ENCODE data around the gene SP7.
A peak's percentile ranks its signal among the peaks of the same experiment; 100 is the strongest.
"Not testable (repeated sequence)": the region's sequence is repeated elsewhere in the genome, so short reads cannot be mapped to it uniquely, and the experiment has no call there.

SP7 gene

GRCh38 chr12:53376747-53377146, 40.6 kb upstream of the SP7 start:
- no peaks in the 10 kb centered on the region for H3K27me3 ChIP-seq (ENCODE audit: control insufficient read depth in 5 of 5, insufficient read depth in 4 of 5, low read length in 5 of 5)
- H3K4me3 ChIP-seq (ENCODE audit: low read depth in 1 of 5, low read length in 5 of 5), result no peak overlapping the region
- H3K36me3 ChIP-seq (ENCODE audit: control insufficient read depth in 5 of 5, insufficient read depth in 5 of 5, low read length in 5 of 5), result peaks cover 0 to 3% (median 0%) of the 10 kb centered on the region in 5 donors

GRCh38 chr12:53374277-53374676, 38.1 kb upstream of the SP7 start:
- not testable (repeated sequence) for H3K36me3 ChIP-seq (ENCODE audit: control insufficient read depth in 5 of 5, insufficient read depth in 5 of 5, low read length in 5 of 5); H3K4me3 ChIP-seq (ENCODE audit: low read depth in 1 of 5, low read length in 5 of 5); H3K9me3 ChIP-seq (ENCODE audit: control insufficient read depth in 5 of 5, low read length in 5 of 5); H3K27me3 ChIP-seq (ENCODE audit: control insufficient read depth in 5 of 5, insufficient read depth in 4 of 5, low read length in 5 of 5); H3K9ac ChIP-seq (ENCODE audit: low read length in 5 of 5)
- peak overlapping the region; percentile 32 for H3K27ac ChIP-seq (ENCODE audit: low read depth, low read length)
- H3K4me1 ChIP-seq (ENCODE audit: control insufficient read depth in 5 of 5, insufficient read depth in 5 of 5, low read length in 5 of 5), result peaks cover 12 to 39% (median 29%) of the 10 kb centered on the region in 5 donors

More at GRCh38 chr12:53376747-53377146, 40.6 kb upstream of the SP7 start:
- peaks cover 16 to 32% (median 25%) of the 10 kb centered on the region in 5 donors for H3K4me1 ChIP-seq (ENCODE audit: control insufficient read depth in 5 of 5, insufficient read depth in 5 of 5, low read length in 5 of 5)
- peak overlapping the region; percentile 30 for H3K27ac ChIP-seq (ENCODE audit: low read depth, low read length)
- H3K9me3 ChIP-seq (ENCODE audit: control insufficient read depth in 5 of 5, low read length in 5 of 5), result no peaks in the 10 kb centered on the region
- no peak overlapping the region for H3K9ac ChIP-seq (ENCODE audit: low read length in 5 of 5)

- Histone ChIP-seq H3K9ac (ENCODE audit: low read length in 5 of 5) (peak overlapping the region in 2 of 5 donors; percentile 25 to 63), H3K4me1 (ENCODE audit: control insufficient read depth in 5 of 5, insufficient read depth in 5 of 5, low read length in 5 of 5) (peaks cover 11 to 37% (median 25%) of the 10 kb centered on the region in 5 donors), H3K27ac (ENCODE audit: low read depth, low read length) (peak overlapping the region; percentile 32)
- not testable (repeated sequence) for H3K27me3 ChIP-seq (ENCODE audit: control insufficient read depth in 5 of 5, insufficient read depth in 4 of 5, low read length in 5 of 5); H3K4me3 ChIP-seq (ENCODE audit: low read depth in 1 of 5, low read length in 5 of 5); H3K36me3 ChIP-seq (ENCODE audit: control insufficient read depth in 5 of 5, insufficient read depth in 5 of 5, low read length in 5 of 5); H3K9me3 ChIP-seq (ENCODE audit: control insufficient read depth in 5 of 5, low read length in 5 of 5)
Observed at GRCh38 chr12:53373554-53374133, 37.5 kb upstream of the SP7 start.

- Histone ChIP-seq H3K27me3 (ENCODE audit: control insufficient read depth in 5 of 5, insufficient read depth in 4 of 5, low read length in 5 of 5) (no peaks in the 10 kb centered on the region), H3K9me3 (ENCODE audit: control insufficient read depth in 5 of 5, low read length in 5 of 5) (no peaks in the 10 kb centered on the region), H3K27ac (ENCODE audit: low read depth, low read length) (peak overlapping the region; percentile 50), H3K4me3 (ENCODE audit: low read depth in 1 of 5, low read length in 5 of 5) (no peak overlapping the region), H3K4me1 (ENCODE audit: control insufficient read depth in 5 of 5, insufficient read depth in 5 of 5, low read length in 5 of 5) (peaks cover 3 to 23% (median 13%) of the 10 kb centered on the region in 5 donors), H3K36me3 (ENCODE audit: control insufficient read depth in 5 of 5, insufficient read depth in 5 of 5, low read length in 5 of 5) (no peaks in the 10 kb centered on the region), H3K9ac (ENCODE audit: low read length in 5 of 5) (no peak overlapping the region)
Observed at GRCh38 chr12:53365245-53365904, 29.2 kb upstream of the SP7 start.

- not testable (repeated sequence) for H3K27ac ChIP-seq (ENCODE audit: low read depth, low read length); H3K9ac ChIP-seq (ENCODE audit: low read length in 5 of 5); H3K36me3 ChIP-seq (ENCODE audit: control insufficient read depth in 5 of 5, insufficient read depth in 5 of 5, low read length in 5 of 5); H3K4me3 ChIP-seq (ENCODE audit: low read depth in 1 of 5, low read length in 5 of 5); H3K9me3 ChIP-seq (ENCODE audit: control insufficient read depth in 5 of 5, low read length in 5 of 5); H3K27me3 ChIP-seq (ENCODE audit: control insufficient read depth in 5 of 5, insufficient read depth in 4 of 5, low read length in 5 of 5)
- peaks cover 3 to 16% (median 6%) of the 10 kb centered on the region in 5 donors for H3K4me1 ChIP-seq (ENCODE audit: control insufficient read depth in 5 of 5, insufficient read depth in 5 of 5, low read length in 5 of 5)
Observed at GRCh38 chr12:53361638-53362037, 25.5 kb upstream of the SP7 start.

- Histone ChIP-seq H3K27ac (ENCODE audit: low read depth, low read length) (no peak overlapping the region), H3K9me3 (ENCODE audit: control insufficient read depth in 5 of 5, low read length in 5 of 5) (no peaks in the 10 kb centered on the region), H3K4me1 (ENCODE audit: control insufficient read depth in 5 of 5, insufficient read depth in 5 of 5, low read length in 5 of 5) (no peaks in the 10 kb centered on the region), H3K9ac (ENCODE audit: low read length in 5 of 5) (no peak overlapping the region), H3K27me3 (ENCODE audit: control insufficient read depth in 5 of 5, insufficient read depth in 4 of 5, low read length in 5 of 5) (no peaks in the 10 kb centered on the region), H3K4me3 (ENCODE audit: low read depth in 1 of 5, low read length in 5 of 5) (no peak overlapping the region), H3K36me3 (ENCODE audit: control insufficient read depth in 5 of 5, insufficient read depth in 5 of 5, low read length in 5 of 5) (no peaks in the 10 kb centered on the region)
Observed at GRCh38 chr12:53358836-53359419, 22.8 kb upstream of the SP7 start.

- Histone ChIP-seq H3K36me3 (ENCODE audit: control insufficient read depth in 5 of 5, insufficient read depth in 5 of 5, low read length in 5 of 5) (no peaks in the 10 kb centered on the region), H3K4me3 (ENCODE audit: low read depth in 1 of 5, low read length in 5 of 5) (no peak overlapping the region), H3K27me3 (ENCODE audit: control insufficient read depth in 5 of 5, insufficient read depth in 4 of 5, low read length in 5 of 5) (no peaks in the 10 kb centered on the region), H3K9ac (ENCODE audit: low read length in 5 of 5) (no peak overlapping the region), H3K27ac (ENCODE audit: low read depth, low read length) (no peak overlapping the region), H3K9me3 (ENCODE audit: control insufficient read depth in 5 of 5, low read length in 5 of 5) (no peaks in the 10 kb centered on the region), H3K4me1 (ENCODE audit: control insufficient read depth in 5 of 5, insufficient read depth in 5 of 5, low read length in 5 of 5) (peaks cover 0 to 10% (median 5%) of the 10 kb centered on the region in 5 donors)
Observed at GRCh38 chr12:53355121-53355520, 19.0 kb upstream of the SP7 start.

- no peaks in the 10 kb centered on the region for H3K36me3 ChIP-seq (ENCODE audit: control insufficient read depth in 5 of 5, insufficient read depth in 5 of 5, low read length in 5 of 5)
- no peak overlapping the region for H3K4me3 ChIP-seq (ENCODE audit: low read depth in 1 of 5, low read length in 5 of 5)
- H3K9ac ChIP-seq (ENCODE audit: low read length in 5 of 5), result no peak overlapping the region
- no peaks in the 10 kb centered on the region for H3K9me3 ChIP-seq (ENCODE audit: control insufficient read depth in 5 of 5, low read length in 5 of 5)
- peaks cover 0 to 12% (median 5%) of the 10 kb centered on the region in 5 donors for H3K4me1 ChIP-seq (ENCODE audit: control insufficient read depth in 5 of 5, insufficient read depth in 5 of 5, low read length in 5 of 5)
- no peaks in the 10 kb centered on the region for H3K27me3 ChIP-seq (ENCODE audit: control insufficient read depth in 5 of 5, insufficient read depth in 4 of 5, low read length in 5 of 5)
- no peak overlapping the region for H3K27ac ChIP-seq (ENCODE audit: low read depth, low read length)
Observed at GRCh38 chr12:53353257-53353655, 17.1 kb upstream of the SP7 start.

- no peaks in the 10 kb centered on the region for H3K36me3 ChIP-seq (ENCODE audit: control insufficient read depth in 5 of 5, insufficient read depth in 5 of 5, low read length in 5 of 5)
- H3K27me3 ChIP-seq (ENCODE audit: control insufficient read depth in 5 of 5, insufficient read depth in 4 of 5, low read length in 5 of 5), result no peaks in the 10 kb centered on the region
- peak overlapping the region in 1 of 5 donors; percentile 11 for H3K9ac ChIP-seq (ENCODE audit: low read length in 5 of 5)
- H3K27ac ChIP-seq (ENCODE audit: low read depth, low read length), result no peak overlapping the region
- no peak overlapping the region for H3K4me3 ChIP-seq (ENCODE audit: low read depth in 1 of 5, low read length in 5 of 5)
- peaks cover 0 to 12% (median 5%) of the 10 kb centered on the region in 5 donors for H3K4me1 ChIP-seq (ENCODE audit: control insufficient read depth in 5 of 5, insufficient read depth in 5 of 5, low read length in 5 of 5)
- no peaks in the 10 kb centered on the region for H3K9me3 ChIP-seq (ENCODE audit: control insufficient read depth in 5 of 5, low read length in 5 of 5)
Observed at GRCh38 chr12:53352331-53353256, 16.4 kb upstream of the SP7 start.
